Stimulated activated CD8-positive, alpha-beta memory T cell treated with anti-CD3 and anti-CD28 coated beads, Interleukin-7, amount 100 ng/mL, for 1 hour (primary cell): ENCODE measurements around the gene LRRC73.
"Not testable (repeated sequence)": the region's sequence is repeated elsewhere in the genome, so short reads cannot be mapped to it uniquely, and the experiment has no call there.

Experiments used
- DNase-seq, 2 donors: peaks; one replicate each; pipeline ENCODE4 v3.0.0-alpha.2; 2020; ENCODE audit warnings: low read depth in 2 of 2

Gene LRRC73

GRCh38 chr6:43492673-43493072, 17.5 kb downstream of the LRRC73 start:
- DNase-seq: no peak

- no peak for DNase-seq
Measured at GRCh38 chr6:43491750-43492661, 18.1 kb downstream of the LRRC73 start.

GRCh38 chr6:43490523-43490939, 19.6 kb downstream of the LRRC73 start:
- no peak for DNase-seq

GRCh38 chr6:43489277-43490072, 20.7 kb downstream of the LRRC73 start:
- no peak for DNase-seq

GRCh38 chr6:43488667-43489276, 21.4 kb downstream of the LRRC73 start:
- DNase-seq: no peak

- no peak for DNase-seq
Measured at GRCh38 chr6:43481591-43482236, 28.4 kb downstream of the LRRC73 start.

- DNase-seq: no peak
Measured at GRCh38 chr6:43481075-43481474, 29.1 kb downstream of the LRRC73 start.

GRCh38 chr6:43478008-43478372, 32.2 kb downstream of the LRRC73 start:
- no peak for DNase-seq

GRCh38 chr6:43477235-43478007, 32.7 kb downstream of the LRRC73 start, which contains the start of gene TJAP1:
TJAP1 (plus strand) TSS chr6:43477570; CDS start chr6:43499002, 21,432 bp downstream.
- peak; percentile 96 to 98 for DNase-seq

GRCh38 chr6:43476746-43477145, 33.4 kb downstream of the LRRC73 start:
- no peak for DNase-seq

- no peak for DNase-seq
Measured at GRCh38 chr6:43475516-43475915, 34.6 kb downstream of the LRRC73 start.

- DNase-seq: no peak
Measured at GRCh38 chr6:43472515-43472914, 37.6 kb downstream of the LRRC73 start.

- DNase-seq: no peak
Measured at GRCh38 chr6:43471399-43471798, 38.7 kb downstream of the LRRC73 start.

- DNase-seq: no peak
Measured at GRCh38 chr6:43469947-43470346, 40.2 kb downstream of the LRRC73 start.

- no peak for DNase-seq
Measured at GRCh38 chr6:43468748-43469681, 41.1 kb downstream of the LRRC73 start.

GRCh38 chr6:43468240-43468639, 41.9 kb downstream of the LRRC73 start:
- no peak for DNase-seq

- DNase-seq: no peak
Measured at GRCh38 chr6:43467752-43468151, 42.4 kb downstream of the LRRC73 start.

GRCh38 chr6:43467265-43467664, 42.9 kb downstream of the LRRC73 start:
- not testable (repeated sequence) for DNase-seq

- no peak for DNase-seq
Measured at GRCh38 chr6:43465948-43466347, 44.2 kb downstream of the LRRC73 start.

- no peak for DNase-seq
Measured at GRCh38 chr6:43464337-43464736, 45.8 kb downstream of the LRRC73 start.
